Measurements from ENCODE around the gene RBFOX1.

The RBFOX1 gene

GRCh38 chr16:7381671-7382070 lies 49.0 kb downstream of the RBFOX1 start:
- no peak for ATAC-seq (replicated peaks; ENCODE audit: extremely low read depth, poor library complexity, severe bottlenecking)
- H3K27me3 Mint-ChIP-seq, result no peaks in the 10 kb centered on the region
- no peak for DNase-seq (ENCODE audit: low spot score in 2 of 2)
- no peak overlapping the region for H3K27ac Mint-ChIP-seq (ENCODE audit: low read depth)
- H3K4me3 Mint-ChIP-seq, result no peak overlapping the region
- H3K4me1 Mint-ChIP-seq, result no peaks in the 10 kb centered on the region
- H3K9me3 Mint-ChIP-seq, result peaks cover 27% of the 10 kb centered on the region
- H3K36me3 Mint-ChIP-seq (ENCODE audit: insufficient read depth), result no peaks in the 10 kb centered on the region

DNA sequence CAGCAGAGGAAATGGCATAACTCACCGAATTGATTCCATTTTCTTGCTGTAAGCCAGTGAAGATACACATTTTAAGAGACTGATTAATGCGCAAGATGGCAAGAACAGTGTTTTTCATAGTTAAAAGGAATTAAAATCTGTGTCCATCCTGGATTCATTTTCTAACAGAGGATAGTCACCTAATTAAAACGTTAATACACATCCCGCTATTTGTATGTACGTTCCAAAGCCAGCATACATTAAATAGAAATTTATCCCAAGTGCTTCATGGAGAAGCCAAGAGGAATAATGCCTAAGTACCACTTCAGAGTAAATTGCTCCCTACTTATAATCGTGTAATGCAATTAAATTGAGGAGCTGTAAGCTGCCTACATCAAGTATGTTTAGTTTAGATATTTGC lies 49.9 kb downstream of the RBFOX1 start:
- no peaks in the 10 kb centered on the region for H3K4me1 Mint-ChIP-seq
- H3K27ac Mint-ChIP-seq (ENCODE audit: low read depth), result no peak overlapping the region
- ATAC-seq (replicated peaks; ENCODE audit: extremely low read depth, poor library complexity, severe bottlenecking), result no peak
- H3K27me3 Mint-ChIP-seq, result no peaks in the 10 kb centered on the region
- no peaks in the 10 kb centered on the region for H3K36me3 Mint-ChIP-seq (ENCODE audit: insufficient read depth)
- H3K4me3 Mint-ChIP-seq, result no peak overlapping the region
- peaks cover 26% of the 10 kb centered on the region for H3K9me3 Mint-ChIP-seq
- no peak for DNase-seq (ENCODE audit: low spot score in 2 of 2)

GRCh38 chr16:7390974-7391373 lies 58.3 kb downstream of the RBFOX1 start:
- no peaks in the 10 kb centered on the region for H3K27me3 Mint-ChIP-seq
- no peaks in the 10 kb centered on the region for H3K36me3 Mint-ChIP-seq (ENCODE audit: insufficient read depth)
- no peak overlapping the region for H3K27ac Mint-ChIP-seq (ENCODE audit: low read depth)
- H3K9me3 Mint-ChIP-seq, result peaks cover 29% of the 10 kb centered on the region
- ATAC-seq (replicated peaks; ENCODE audit: extremely low read depth, poor library complexity, severe bottlenecking) (no peak), DNase-seq (ENCODE audit: low spot score in 2 of 2) (no peak)
- no peak overlapping the region for H3K4me3 Mint-ChIP-seq
- H3K4me1 Mint-ChIP-seq, result no peaks in the 10 kb centered on the region

GRCh38 chr16:7391694-7392093 lies 59.0 kb downstream of the RBFOX1 start:
- peaks cover 24% of the 10 kb centered on the region for H3K9me3 Mint-ChIP-seq
- no peaks in the 10 kb centered on the region for H3K4me1 Mint-ChIP-seq
- no peaks in the 10 kb centered on the region for H3K36me3 Mint-ChIP-seq (ENCODE audit: insufficient read depth)
- no peak overlapping the region for H3K27ac Mint-ChIP-seq (ENCODE audit: low read depth)
- no peaks in the 10 kb centered on the region for H3K27me3 Mint-ChIP-seq
- DNase-seq (ENCODE audit: low spot score in 2 of 2), result no peak
- no peak overlapping the region for H3K4me3 Mint-ChIP-seq
- ATAC-seq (replicated peaks; ENCODE audit: extremely low read depth, poor library complexity, severe bottlenecking), result no peak

GRCh38 chr16:7392206-7392605 lies 59.6 kb downstream of the RBFOX1 start:
- Mint-ChIP-seq H3K4me3 (no peak overlapping the region), H3K4me1 (no peaks in the 10 kb centered on the region), H3K27me3 (no peaks in the 10 kb centered on the region), H3K27ac (ENCODE audit: low read depth) (no peak overlapping the region), H3K9me3 (peaks cover 21% of the 10 kb centered on the region), H3K36me3 (ENCODE audit: insufficient read depth) (no peaks in the 10 kb centered on the region)
- DNase-seq (ENCODE audit: low spot score in 2 of 2) (no peak), ATAC-seq (replicated peaks; ENCODE audit: extremely low read depth, poor library complexity, severe bottlenecking) (no peak)

DNA sequence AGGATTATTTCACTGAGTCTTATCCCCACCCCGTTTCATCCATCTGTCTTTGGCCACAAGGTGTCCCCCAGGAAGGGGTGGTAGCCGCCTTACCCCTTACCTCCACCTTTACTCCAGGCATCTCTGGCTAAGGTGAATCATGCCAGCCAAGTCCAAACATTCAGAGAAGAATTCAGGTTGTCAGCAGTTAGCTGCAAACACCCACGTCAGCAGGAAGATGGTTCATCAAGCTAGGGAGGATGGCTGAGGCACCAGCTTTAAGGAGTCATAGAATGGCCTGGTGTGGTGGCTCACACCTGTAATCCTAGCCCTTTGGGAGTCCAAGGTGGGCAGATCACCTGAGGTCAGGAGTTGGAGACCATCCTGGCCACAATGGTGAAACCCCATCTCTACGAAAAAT lies 61.0 kb downstream of the RBFOX1 start:
- no peaks in the 10 kb centered on the region for H3K36me3 Mint-ChIP-seq (ENCODE audit: insufficient read depth)
- no peak overlapping the region for H3K27ac Mint-ChIP-seq (ENCODE audit: low read depth)
- no peaks in the 10 kb centered on the region for H3K27me3 Mint-ChIP-seq
- H3K4me1 Mint-ChIP-seq, result no peaks in the 10 kb centered on the region
- H3K4me3 Mint-ChIP-seq, result no peak overlapping the region
- peaks cover 21% of the 10 kb centered on the region for H3K9me3 Mint-ChIP-seq
- no peak for ATAC-seq (replicated peaks; ENCODE audit: extremely low read depth, poor library complexity, severe bottlenecking)
- no peak for DNase-seq (ENCODE audit: low spot score in 2 of 2)

DNA sequence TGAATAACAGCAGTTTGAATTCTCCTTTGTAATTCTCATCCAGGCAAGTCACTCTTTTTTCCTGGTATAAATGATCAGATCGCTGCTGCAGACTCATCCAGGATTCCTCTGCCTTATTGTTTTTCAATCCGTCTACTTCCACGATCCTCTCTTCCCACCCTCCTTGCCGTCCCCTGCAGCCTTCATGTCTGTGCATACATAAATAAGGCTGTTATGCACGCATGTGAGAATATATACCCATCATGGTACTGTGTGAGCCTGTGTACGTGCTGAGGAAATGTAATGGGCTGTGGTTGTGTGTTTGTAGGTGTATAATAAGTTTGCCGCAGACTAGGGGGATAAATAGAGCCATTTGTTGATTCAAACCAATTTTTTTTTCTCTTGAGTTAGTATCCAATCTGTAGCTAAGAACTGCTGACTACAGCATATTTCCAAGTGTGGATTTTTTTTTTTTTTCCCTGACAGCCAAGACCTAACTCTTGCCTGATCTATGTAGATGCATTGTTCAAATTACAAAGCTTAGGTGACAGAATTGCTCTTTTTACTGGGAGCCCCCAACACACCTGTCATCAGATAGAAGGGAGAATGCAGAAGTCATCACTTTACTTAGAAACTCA lies 62.2 kb downstream of the RBFOX1 start:
- DNase-seq (ENCODE audit: low spot score in 2 of 2), result no peak
- Mint-ChIP-seq H3K36me3 (ENCODE audit: insufficient read depth) (no peaks in the 10 kb centered on the region), H3K27me3 (no peaks in the 10 kb centered on the region), H3K9me3 (peaks cover 21% of the 10 kb centered on the region), H3K4me3 (no peak overlapping the region), H3K4me1 (no peaks in the 10 kb centered on the region), H3K27ac (ENCODE audit: low read depth) (no peak overlapping the region)
- ATAC-seq (replicated peaks; ENCODE audit: extremely low read depth, poor library complexity, severe bottlenecking), result no peak

GRCh38 chr16:7397901-7398300 lies 65.3 kb downstream of the RBFOX1 start:
- ATAC-seq (replicated peaks; ENCODE audit: extremely low read depth, poor library complexity, severe bottlenecking) (no peak), DNase-seq (ENCODE audit: low spot score in 2 of 2) (no peak)
- Mint-ChIP-seq H3K27me3 (no peaks in the 10 kb centered on the region), H3K4me3 (no peak overlapping the region), H3K9me3 (peaks cover 9% of the 10 kb centered on the region), H3K36me3 (ENCODE audit: insufficient read depth) (no peaks in the 10 kb centered on the region), H3K4me1 (no peaks in the 10 kb centered on the region), H3K27ac (ENCODE audit: low read depth) (no peak overlapping the region)

- H3K4me1 Mint-ChIP-seq, result no peaks in the 10 kb centered on the region
These were observed 65.9 kb downstream of the RBFOX1 start for GRCh38 chr16:7398536-7398935.

DNA sequence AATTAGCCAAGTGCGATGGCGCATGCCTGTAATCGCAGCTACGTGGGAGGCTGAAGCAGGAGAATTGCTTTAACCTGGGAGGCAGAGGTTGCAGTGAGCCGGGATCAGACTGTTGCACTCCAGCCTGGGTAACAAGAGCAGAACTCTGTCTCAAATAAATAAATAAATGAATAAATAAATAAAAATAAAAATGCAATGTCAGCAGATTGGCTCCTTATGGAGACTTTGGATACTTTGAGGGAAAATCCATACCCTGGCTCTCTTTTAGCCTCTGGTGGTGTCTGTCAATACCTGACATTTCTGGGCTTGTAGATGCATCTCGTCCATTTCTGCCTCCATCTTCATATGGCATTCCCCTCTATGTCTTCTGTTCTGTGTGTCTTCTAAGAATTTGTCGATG lies 66.7 kb downstream of the RBFOX1 start:
- no peak overlapping the region for H3K4me3 Mint-ChIP-seq
- DNase-seq (ENCODE audit: low spot score in 2 of 2) (no peak), ATAC-seq (replicated peaks; ENCODE audit: extremely low read depth, poor library complexity, severe bottlenecking) (no peak)
- H3K27ac Mint-ChIP-seq (ENCODE audit: low read depth), result no peak overlapping the region
- no peaks in the 10 kb centered on the region for H3K36me3 Mint-ChIP-seq (ENCODE audit: insufficient read depth)
- no peaks in the 10 kb centered on the region for H3K27me3 Mint-ChIP-seq
- no peaks in the 10 kb centered on the region for H3K4me1 Mint-ChIP-seq
- peaks cover 9% of the 10 kb centered on the region for H3K9me3 Mint-ChIP-seq

More at GRCh38 chr16:7398536-7398935, 65.9 kb downstream of the RBFOX1 start:
- DNase-seq (ENCODE audit: low spot score in 2 of 2), result no peak
- ATAC-seq (replicated peaks; ENCODE audit: extremely low read depth, poor library complexity, severe bottlenecking), result no peak
- Mint-ChIP-seq H3K27me3 (no peaks in the 10 kb centered on the region), H3K36me3 (ENCODE audit: insufficient read depth) (no peaks in the 10 kb centered on the region), H3K4me3 (no peak overlapping the region), H3K27ac (ENCODE audit: low read depth) (no peak overlapping the region), H3K9me3 (peaks cover 9% of the 10 kb centered on the region)

- H3K9me3 Mint-ChIP-seq, result no peaks in the 10 kb centered on the region
- no peak overlapping the region for H3K27ac Mint-ChIP-seq (ENCODE audit: low read depth)
- ATAC-seq (replicated peaks; ENCODE audit: extremely low read depth, poor library complexity, severe bottlenecking) (no peak), DNase-seq (ENCODE audit: low spot score in 2 of 2) (no peak)
- H3K4me3 Mint-ChIP-seq, result no peak overlapping the region
- no peaks in the 10 kb centered on the region for H3K36me3 Mint-ChIP-seq (ENCODE audit: insufficient read depth)
- H3K27me3 Mint-ChIP-seq, result no peaks in the 10 kb centered on the region
- no peaks in the 10 kb centered on the region for H3K4me1 Mint-ChIP-seq
These were observed 67.7 kb downstream of the RBFOX1 start for GRCh38 chr16:7400117-7400890.

GRCh38 chr16:7404217-7404616 lies 71.6 kb downstream of the RBFOX1 start:
- DNase-seq (ENCODE audit: low spot score in 2 of 2) (no peak), ATAC-seq (replicated peaks; ENCODE audit: extremely low read depth, poor library complexity, severe bottlenecking) (no peak)
- H3K36me3 Mint-ChIP-seq (ENCODE audit: insufficient read depth), result no peaks in the 10 kb centered on the region
- H3K27me3 Mint-ChIP-seq, result no peaks in the 10 kb centered on the region
- no peak overlapping the region for H3K4me3 Mint-ChIP-seq
- H3K4me1 Mint-ChIP-seq, result no peaks in the 10 kb centered on the region
- peaks cover 9% of the 10 kb centered on the region for H3K9me3 Mint-ChIP-seq
- H3K27ac Mint-ChIP-seq (ENCODE audit: low read depth), result no peak overlapping the region

GRCh38 chr16:7405166-7405565 lies 72.5 kb downstream of the RBFOX1 start:
- Mint-ChIP-seq H3K9me3 (peaks cover 9% of the 10 kb centered on the region), H3K27me3 (no peaks in the 10 kb centered on the region), H3K4me3 (no peak overlapping the region), H3K4me1 (no peaks in the 10 kb centered on the region), H3K36me3 (ENCODE audit: insufficient read depth) (no peaks in the 10 kb centered on the region), H3K27ac (ENCODE audit: low read depth) (no peak overlapping the region)
- ATAC-seq (replicated peaks; ENCODE audit: extremely low read depth, poor library complexity, severe bottlenecking) (no peak), DNase-seq (ENCODE audit: low spot score in 2 of 2) (no peak)
